Gastrocnemius medialis (tissue), 4 donors: ENCODE measurements around the gene VEZF1.

Experiments used
- POLR2A ChIP-seq, 2 donors: fragments of 450-650 bp; IDR thresholded peaks; one replicate each; pipeline ENCODE4 v1.6.1; 2017; ENCODE audit warnings: antibody characterized with exemption in 2 of 2, mild to moderate bottlenecking in 2 of 2, moderate library complexity in 2 of 2
- TF ChIP-seq, protein P1 (sequence below), 5 experiments: fragments of 450-650 bp in 3 of 5; fragments of 200-600 bp in 2 of 5; sonication (generic) in 2 of 5; IDR thresholded peaks in 4 of 5; conservative IDR thresholded peaks in 1 of 5; 1 replicate in 4 of 5; 2 replicates in 1 of 5; pipeline ENCODE4 v1.5.1; 2016 to 2019; ENCODE audit warnings: antibody characterized with exemption in 5 of 5, mild to moderate bottlenecking in 3 of 5, moderate library complexity in 3 of 5

- TF ChIP-seq, protein P1, sequence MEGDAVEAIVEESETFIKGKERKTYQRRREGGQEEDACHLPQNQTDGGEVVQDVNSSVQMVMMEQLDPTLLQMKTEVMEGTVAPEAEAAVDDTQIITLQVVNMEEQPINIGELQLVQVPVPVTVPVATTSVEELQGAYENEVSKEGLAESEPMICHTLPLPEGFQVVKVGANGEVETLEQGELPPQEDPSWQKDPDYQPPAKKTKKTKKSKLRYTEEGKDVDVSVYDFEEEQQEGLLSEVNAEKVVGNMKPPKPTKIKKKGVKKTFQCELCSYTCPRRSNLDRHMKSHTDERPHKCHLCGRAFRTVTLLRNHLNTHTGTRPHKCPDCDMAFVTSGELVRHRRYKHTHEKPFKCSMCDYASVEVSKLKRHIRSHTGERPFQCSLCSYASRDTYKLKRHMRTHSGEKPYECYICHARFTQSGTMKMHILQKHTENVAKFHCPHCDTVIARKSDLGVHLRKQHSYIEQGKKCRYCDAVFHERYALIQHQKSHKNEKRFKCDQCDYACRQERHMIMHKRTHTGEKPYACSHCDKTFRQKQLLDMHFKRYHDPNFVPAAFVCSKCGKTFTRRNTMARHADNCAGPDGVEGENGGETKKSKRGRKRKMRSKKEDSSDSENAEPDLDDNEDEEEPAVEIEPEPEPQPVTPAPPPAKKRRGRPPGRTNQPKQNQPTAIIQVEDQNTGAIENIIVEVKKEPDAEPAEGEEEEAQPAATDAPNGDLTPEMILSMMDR (IDR thresholded peaks at IDR 0.05 in 4 of 5, conservative IDR thresholded peaks at IDR 0.05 in 1 of 5): no peak
- TF ChIP-seq POLR2A (IDR thresholded peaks at IDR 0.05): no peak
Measured at GRCh38 chr17:57997085-57997809, 9.2 kb upstream of the VEZF1 start.
